HG03139 (cell line): Measurements from ENCODE around the gene NET1.

Experiments
- ATAC-seq: cut with Tn5 transposase; IDR thresholded peaks from one replicate; pipeline ENCODE4 v1.9.1; 2021; ENCODE audit not compliant: unreplicated experiment

NET1 gene

GRCh38 chr10:5497948-5498730, 85.8 kb downstream of the NET1 start:
- ATAC-seq = no peak

GRCh38 chr10:5498791-5499492, 86.6 kb downstream of the NET1 start:
- no peak for ATAC-seq

- no peak for ATAC-seq
Observed at GRCh38 chr10:5499493-5500140, 87.3 kb downstream of the NET1 start, which contains the start of gene CALML5. Gene CALML5, minus strand, starts transcription at chr10:5499570. Its CDS starts 132 bp downstream, at chr10:5499438.

- no peak for ATAC-seq
Observed at GRCh38 chr10:5500162-5500670, 87.9 kb downstream of the NET1 start.

GRCh38 chr10:5500910-5501309, 88.6 kb downstream of the NET1 start:
- ATAC-seq = no peak

GRCh38 chr10:5502061-5502521, 89.7 kb downstream of the NET1 start:
- ATAC-seq = no peak

- ATAC-seq = no peak
Observed at GRCh38 chr10:5502571-5503476, 90.5 kb downstream of the NET1 start.

- no peak for ATAC-seq
Observed at GRCh38 chr10:5503477-5503835, 91.1 kb downstream of the NET1 start.

GRCh38 chr10:5504146-5505072, 92.1 kb downstream of the NET1 start:
- ATAC-seq = no peak

GRCh38 chr10:5506246-5506645, 93.9 kb downstream of the NET1 start:
- ATAC-seq = no peak

GRCh38 chr10:5506751-5507648, 94.6 kb downstream of the NET1 start:
- ATAC-seq = no peak

GRCh38 chr10:5507649-5508131, 95.3 kb downstream of the NET1 start:
- no peak for ATAC-seq

- ATAC-seq = no peak
Observed at GRCh38 chr10:5508161-5508604, 95.8 kb downstream of the NET1 start.
